SK-N-SH (cell line): ENCODE results near the gene PLXNA4.

Source experiments
- CTCF ChIP-seq: fragments of 200-600 bp; sonication (generic); IDR thresholded peaks from 2 replicates; pipeline ENCODE4 v1.6.1; 2017; ENCODE audit warnings: antibody characterized with exemption, mild to moderate bottlenecking, moderate library complexity
- GABPA ChIP-seq: IDR thresholded peaks from 2 replicates; pipeline ENCODE4 v1.4.0; 2012; ENCODE audit warnings: low read depth, mild to moderate bottlenecking
- JUND ChIP-seq: IDR thresholded peaks from 2 replicates; pipeline ENCODE4 v1.4.0; 2012
- MXI1 ChIP-seq: IDR thresholded peaks from 2 replicates; pipeline ENCODE4 v1.6.1; 2012; ENCODE audit warnings: mild to moderate bottlenecking, low read depth, low read length, improper control_type of control experiment
- POLR2AphosphoS5 ChIP-seq: IDR thresholded peaks from 2 replicates; pipeline ENCODE4 v1.6.1; 2012; ENCODE audit warnings: low read depth, low read length
- REST ChIP-seq: IDR thresholded peaks from 2 replicates; pipeline ENCODE4 v1.6.1; 2012; ENCODE audit warnings: mild to moderate bottlenecking, low read depth, low read length, moderate library complexity
- RXRA ChIP-seq: IDR thresholded peaks from 2 replicates; pipeline ENCODE4 v1.4.0; 2012; ENCODE audit warnings: low read depth, mild to moderate bottlenecking, borderline replicate concordance
- SIN3A ChIP-seq: IDR thresholded peaks from 2 replicates; pipeline ENCODE4 v1.6.1; 2012; ENCODE audit warnings: low read depth, mild to moderate bottlenecking, low read length, moderate library complexity, borderline replicate concordance
- TAF1 ChIP-seq: IDR thresholded peaks from 2 replicates; pipeline ENCODE4 v1.6.1; 2012; ENCODE audit warnings: low read depth, mild to moderate bottlenecking, low read length, moderate library complexity, borderline replicate concordance
- USF2 ChIP-seq: fragments of 150-350 bp; IDR thresholded peaks from 2 replicates; pipeline ENCODE4 v1.6.1; 2017; ENCODE audit warnings: antibody characterized with exemption, low read length, low read depth, borderline replicate concordance
- YY1 ChIP-seq: IDR thresholded peaks from 2 replicates; pipeline ENCODE4 v1.4.0; 2012; ENCODE audit warnings: low read depth, mild to moderate bottlenecking
- ZBTB33 ChIP-seq: IDR thresholded peaks from 2 replicates; pipeline ENCODE4 v1.4.0; 2012; ENCODE audit warnings: low read depth, borderline replicate concordance

GRCh38 chr7:132417103-132417906, 159.0 kb downstream of the PLXNA4 start:
- TF ChIP-seq CTCF (no peak), SIN3A (no peak), ZBTB33 (no peak), TAF1 (no peak), RXRA (no peak), REST (no peak), JUND (no peak), YY1 (no peak), MXI1 (no peak), POLR2AphosphoS5 (no peak), USF2 (no peak), GABPA (no peak)
